PC-3 (cell line): ENCODE results near the gene ARHGEF38. TPM values are rescaled to one million over a fixed set of nuclear protein-coding genes. Genes with fewer than 3 reads are reported as not detected.

Source experiments
- ATAC-seq: fragments of 200-7000 bp; cut with Tn5 transposase; 2 replicates; pipeline ENCODE4 v1.9.1; 2020; ENCODE audit warnings: mild to moderate bottlenecking, moderate library complexity
- BruUV-seq: library from RNA; stranded (reverse); fragments of 400-500 nt; replicated peaks from 2 replicates; lab custom pipeline; 2021; lab: Mats Ljungman, UMichigan
- CTCF ChIA-PET: fragments of 300-600 bp; sonication (Branson Sonifier 250); formaldehyde crosslinking; loops from one replicate; lab custom pipeline; 2022; ENCODE audit warnings: antibody characterized with exemption; lab: Charles Lee
- POLR2A ChIA-PET: fragments of 300-600 bp; sonication (Branson Sonifier 250); formaldehyde crosslinking; loops from one replicate; lab custom pipeline; 2022; ENCODE audit warnings: antibody characterized with exemption; ENCODE audit not compliant: unreplicated experiment; lab: Charles Lee
- DNase-seq: peaks from one replicate; pipeline ENCODE4 v3.0.0-alpha.2; 2015
- H2AFZ ChIP-seq: fragments of 300-600 bp; sonication (generic); 2 replicates; pipeline ENCODE4 v1.6.0; 2016; ENCODE audit warnings: antibody characterized with exemption, low read length
- H3F3A ChIP-seq: fragments of 300-600 bp; sonication (generic); one replicate; pipeline ENCODE4 v1.6.0; 2017; ENCODE audit warnings: antibody characterized with exemption, low read length, control low read depth, mild to moderate bottlenecking; ENCODE audit not compliant: unreplicated experiment
- H3K27ac ChIP-seq: fragments of 300-600 bp; sonication (generic); 2 replicates; pipeline ENCODE4 v1.5.1; 2016; ENCODE audit warnings: mild to moderate bottlenecking, low read length
- H3K27me3 ChIP-seq: fragments of 300-600 bp; sonication (generic); 2 replicates; pipeline ENCODE4 v1.6.1; 2016; ENCODE audit warnings: low read length, mixed read lengths
- H3K36me3 ChIP-seq: fragments of 300-600 bp; sonication (generic); 2 replicates; pipeline ENCODE4 v1.6.1; 2016; ENCODE audit warnings: low read depth, mixed run types, low read length, mixed read lengths
- H3K4me1 ChIP-seq: fragments of 300-600 bp; sonication (generic); 2 replicates; pipeline ENCODE4 v1.5.1; 2016; ENCODE audit warnings: low read length; ENCODE audit not compliant: insufficient read depth
- H3K4me2 ChIP-seq: fragments of 300-600 bp; sonication (generic); 2 replicates; pipeline ENCODE4 v1.6.0; 2016; ENCODE audit warnings: low read length
- H3K4me3 ChIP-seq: fragments of 300-600 bp; sonication (generic); 2 replicates; pipeline ENCODE4 v1.5.1; 2016; ENCODE audit warnings: mild to moderate bottlenecking, low read length, mixed read lengths
- H3K79me2 ChIP-seq: fragments of 300-600 bp; sonication (generic); 2 replicates; pipeline ENCODE4 v1.6.1; 2017; ENCODE audit warnings: low read length, mixed read lengths
- H3K9ac ChIP-seq: fragments of 300-600 bp; sonication (generic); 2 replicates; pipeline ENCODE4 v1.6.0; 2016; ENCODE audit warnings: mild to moderate bottlenecking, low read length
- H3K9me2 ChIP-seq: fragments of 300-600 bp; sonication (generic); replicated peaks from 2 replicates; pipeline ENCODE4 v1.6.1; 2016; ENCODE audit warnings: mixed run types, low read length, mixed read lengths
- H3K9me3 ChIP-seq: fragments of 300-600 bp; sonication (generic); 2 replicates; pipeline ENCODE4 v1.6.1; 2016; ENCODE audit warnings: low read length, mixed read lengths
- H4K20me1 ChIP-seq: fragments of 300-600 bp; sonication (generic); 2 replicates; pipeline ENCODE4 v1.6.1; 2016; ENCODE audit warnings: low read length, mixed read lengths
- CTCF ChIP-seq: fragments of 300-600 bp; sonication (generic); conservative IDR thresholded peaks from 2 replicates; pipeline ENCODE4 v1.5.1; 2017; ENCODE audit warnings: antibody characterized with exemption, low read depth, mild to moderate bottlenecking, low read length
- EZH2 ChIP-seq: fragments of 300-600 bp; sonication (generic); IDR thresholded peaks from one replicate; pipeline ENCODE4 v1.6.1; 2017; ENCODE audit warnings: antibody characterized with exemption, mild to moderate bottlenecking, low read length; ENCODE audit not compliant: unreplicated experiment
- EZH2phosphoT487 ChIP-seq: fragments of 300-600 bp; sonication (generic); IDR thresholded peaks from 2 replicates; pipeline ENCODE4 v1.6.1; 2018; ENCODE audit warnings: mild to moderate bottlenecking, antibody characterized with exemption, low read length, borderline replicate concordance
- intact Hi-C: fragments of 100-400 bp; cut with micrococcal nuclease; formaldehyde crosslinking; loops from 2 replicates; pipeline ENCODE4 v1.9.0; 2023
- total RNA-seq: library from RNA; depleted of rRNA; stranded (reverse); fragments of >200 nt; gene quantifications from 2 replicates; pipeline ENCODE4 v1.2.3, GENCODE V29; 2014

The ARHGEF38 gene
- total RNA-seq, 1 experiment from 2014 or later = 2.0 TPM

- Histone ChIP-seq H3K9ac (no peak overlapping the region), H3F3A (peaks cover 3% of the 10 kb centered on the region), H3K27me3 (no peaks in the 10 kb centered on the region), H4K20me1 (no peaks in the 10 kb centered on the region), H3K9me3 (no peaks in the 10 kb centered on the region), H3K4me2 (no peak overlapping the region), H3K4me3 (no peak overlapping the region), H2AFZ (no peak overlapping the region), H3K79me2 (no peaks in the 10 kb centered on the region), H3K9me2 (no peaks in the 10 kb centered on the region), H3K27ac (no peak overlapping the region), H3K4me1 (peaks cover 39% of the 10 kb centered on the region), H3K36me3 (no peaks in the 10 kb centered on the region)
- BruUV-seq = no TSS peak
- intact Hi-C loops = no loop called here
- no peak for ATAC-seq
- ChIA-PET POLR2A (no interaction called here), CTCF (no interaction called here)
- TF ChIP-seq EZH2phosphoT487 = no peak
- no peak for TF ChIP-seq CTCF
- no peak for TF ChIP-seq EZH2
- DNase-seq = no peak
Observed at GRCh38 chr4:105600951-105601350, 48.5 kb downstream of the ARHGEF38 start.

- POLR2A ChIA-PET = no interaction called here
Observed at GRCh38 chr4:105601406-105601805, 49.0 kb downstream of the ARHGEF38 start.

More at GRCh38 chr4:105601406-105601805, 49.0 kb downstream of the ARHGEF38 start:
- Histone ChIP-seq H3K4me3 (no peak overlapping the region), H3K27me3 (no peaks in the 10 kb centered on the region), H3K9ac (no peak overlapping the region), H2AFZ (no peak overlapping the region), H3K27ac (no peak overlapping the region), H3K9me3 (no peaks in the 10 kb centered on the region), H3K4me1 (peaks cover 39% of the 10 kb centered on the region), H3K79me2 (no peaks in the 10 kb centered on the region), H3K4me2 (no peak overlapping the region), H3F3A (peaks cover 3% of the 10 kb centered on the region), H3K9me2 (no peaks in the 10 kb centered on the region), H4K20me1 (no peaks in the 10 kb centered on the region), H3K36me3 (no peaks in the 10 kb centered on the region)
- TF ChIP-seq EZH2 (no peak), CTCF (no peak), EZH2phosphoT487 (no peak)
- intact Hi-C loops = no loop called here
- CTCF ChIA-PET = no interaction called here
- no peak for DNase-seq
- no TSS peak for BruUV-seq
- no peak for ATAC-seq
